Left lung (tissue), 10 donors: ENCODE results near the gene SDCCAG8. TPM values are rescaled to one million over a fixed set of nuclear protein-coding genes. Genes with fewer than 3 reads are reported as not detected.

Experiments used
- ATAC-seq: fragments of 200-7000 bp; cut with Tn5 transposase; one replicate; pipeline ENCODE4 v1.9.1; 2020; ENCODE audit warnings: moderate library complexity
- DNase-seq, 4 donors: peaks; one replicate each; pipeline ENCODE4 v3.0.0-alpha.2; 2013 to 2020
- H3K27ac ChIP-seq, 2 donors: fragments of 200-600 bp; sonication (generic) in 1 of 2; one replicate each; pipeline versions ENCODE4 v1.5.0 to v1.8.0; 2020 to 2021
- H3K27me3 ChIP-seq, 2 donors: fragments of 200-600 bp; sonication (generic) in 1 of 2; one replicate each; pipeline versions ENCODE4 v1.5.0 to v1.8.0; 2020 to 2021
- H3K36me3 ChIP-seq, 2 donors: fragments of 200-600 bp; sonication (generic) in 1 of 2; one replicate each; pipeline versions ENCODE4 v1.5.0 to v1.8.0; 2020 to 2021
- H3K4me1 ChIP-seq, 2 donors: fragments of 200-600 bp; one replicate each; pipeline ENCODE4 v1.8.0; 2021
- H3K4me3 ChIP-seq, 2 donors: fragments of 200-600 bp; sonication (generic) in 1 of 2; one replicate each; pipeline versions ENCODE4 v1.5.0 to v1.8.0; 2020 to 2021; ENCODE audit warnings: mild to moderate bottlenecking in 1 of 2
- H3K9me3 ChIP-seq, 2 donors: fragments of 200-600 bp; sonication (generic) in 1 of 2; one replicate each; pipeline versions ENCODE4 v1.5.0 to v1.8.0; 2020 to 2021
- intact Hi-C, 2 donors: fragments of 100-400 bp; cut with DNase I; formaldehyde crosslinking; loops; one replicate each; pipeline versions ENCODE4 v1.11.2 to v1.14.2; 2022
- polyA plus RNA-seq, 6 donors: library from polyadenylated mRNA; unstranded; fragments of 120-200 nt; gene quantifications; one replicate each; pipeline ENCODE4 v1.2.1, GENCODE V29; 2013; ENCODE audit not compliant: insufficient read length in 6 of 6
- total RNA-seq, 2 donors: library from RNA; stranded (reverse); fragmentation: NEBNext Ultra II Directional; extraction: Animal tissue kit (Norgen Biotek cat#: 25700); gene quantifications; one replicate each; pipeline ENCODE4 v1.2.1, GENCODE V29; 2021
- TF ChIP-seq, protein P1 (sequence below), 2 donors: fragments of 200-600 bp; sonication (generic) in 1 of 2; IDR thresholded peaks; one replicate each; pipeline versions ENCODE4 v1.5.0 to v1.8.0; 2021; ENCODE audit warnings: antibody characterized with exemption in 2 of 2
- donor health status: DM: no; HTN: yes; CAD: no.
- donor health status: DM: no; HTN: no; CAD: no.

Gene SDCCAG8
- total and polyA plus RNA-seq, 8 donors: 36.6 to 83.7 (median 44.6) TPM

DNA sequence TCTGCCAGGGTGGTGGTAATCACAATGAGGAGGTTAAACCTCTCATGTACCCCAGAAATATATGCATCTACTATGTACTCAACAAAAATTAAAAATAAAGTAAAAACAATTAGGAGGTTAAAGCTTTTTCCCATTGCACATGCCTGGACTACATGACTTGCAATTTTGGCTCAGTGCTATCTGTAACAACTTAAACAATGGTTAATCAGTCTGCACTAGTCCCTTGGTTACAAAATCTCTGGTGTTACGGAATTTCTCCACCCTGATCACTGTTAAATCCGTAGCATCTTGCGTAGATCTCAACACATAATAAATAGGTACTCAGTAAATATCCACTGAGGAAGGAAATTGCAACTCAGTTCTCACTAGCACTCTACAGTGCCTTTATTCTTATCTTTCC is 66.5 kb downstream of the SDCCAG8 start:
- no peak overlapping the region for H3K27ac ChIP-seq
- intact Hi-C loops: no loop called here
- H3K4me3 ChIP-seq: no peak overlapping the region
- no peaks in the 10 kb centered on the region for H3K9me3 ChIP-seq
- ATAC-seq (no peak), DNase-seq (no peak)
- TF ChIP-seq, protein P1, sequence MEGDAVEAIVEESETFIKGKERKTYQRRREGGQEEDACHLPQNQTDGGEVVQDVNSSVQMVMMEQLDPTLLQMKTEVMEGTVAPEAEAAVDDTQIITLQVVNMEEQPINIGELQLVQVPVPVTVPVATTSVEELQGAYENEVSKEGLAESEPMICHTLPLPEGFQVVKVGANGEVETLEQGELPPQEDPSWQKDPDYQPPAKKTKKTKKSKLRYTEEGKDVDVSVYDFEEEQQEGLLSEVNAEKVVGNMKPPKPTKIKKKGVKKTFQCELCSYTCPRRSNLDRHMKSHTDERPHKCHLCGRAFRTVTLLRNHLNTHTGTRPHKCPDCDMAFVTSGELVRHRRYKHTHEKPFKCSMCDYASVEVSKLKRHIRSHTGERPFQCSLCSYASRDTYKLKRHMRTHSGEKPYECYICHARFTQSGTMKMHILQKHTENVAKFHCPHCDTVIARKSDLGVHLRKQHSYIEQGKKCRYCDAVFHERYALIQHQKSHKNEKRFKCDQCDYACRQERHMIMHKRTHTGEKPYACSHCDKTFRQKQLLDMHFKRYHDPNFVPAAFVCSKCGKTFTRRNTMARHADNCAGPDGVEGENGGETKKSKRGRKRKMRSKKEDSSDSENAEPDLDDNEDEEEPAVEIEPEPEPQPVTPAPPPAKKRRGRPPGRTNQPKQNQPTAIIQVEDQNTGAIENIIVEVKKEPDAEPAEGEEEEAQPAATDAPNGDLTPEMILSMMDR (IDR thresholded peaks at IDR 0.05): no peak
- no peaks in the 10 kb centered on the region for H3K27me3 ChIP-seq
- peaks cover 0 to 14% of the 10 kb centered on the region in 2 donors for H3K4me1 ChIP-seq
- H3K36me3 ChIP-seq: peaks cover 0 to 21% of the 10 kb centered on the region in 2 donors

DNA sequence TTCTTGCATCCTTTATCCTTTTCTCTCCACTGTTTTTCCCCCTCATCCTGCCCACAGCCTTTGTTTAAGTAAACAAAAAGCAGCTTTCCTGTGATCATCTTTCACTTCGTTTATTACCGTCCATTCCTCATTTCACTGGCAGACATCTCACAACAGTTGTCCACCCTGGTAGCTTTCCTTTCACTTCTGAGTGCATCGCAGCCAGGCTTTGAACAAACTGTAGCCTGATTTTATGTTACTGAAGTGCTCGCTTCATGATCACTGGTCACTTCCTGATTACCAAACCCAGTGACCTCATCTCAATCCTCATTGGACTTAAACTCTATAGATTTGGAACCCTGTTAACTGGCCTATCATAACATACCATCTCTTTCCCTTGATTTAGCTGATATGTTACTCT is 67.7 kb downstream of the SDCCAG8 start:
- ATAC-seq (no peak), DNase-seq (no peak)
- intact Hi-C loops: no loop called here
- Histone ChIP-seq H3K27ac (no peak overlapping the region), H3K27me3 (no peaks in the 10 kb centered on the region), H3K4me3 (no peak overlapping the region), H3K36me3 (peaks cover 0 to 9% of the 10 kb centered on the region in 2 donors), H3K9me3 (no peaks in the 10 kb centered on the region), H3K4me1 (peaks cover 0 to 14% of the 10 kb centered on the region in 2 donors)
- TF ChIP-seq, protein P1 (IDR thresholded peaks at IDR 0.05): no peak

DNA sequence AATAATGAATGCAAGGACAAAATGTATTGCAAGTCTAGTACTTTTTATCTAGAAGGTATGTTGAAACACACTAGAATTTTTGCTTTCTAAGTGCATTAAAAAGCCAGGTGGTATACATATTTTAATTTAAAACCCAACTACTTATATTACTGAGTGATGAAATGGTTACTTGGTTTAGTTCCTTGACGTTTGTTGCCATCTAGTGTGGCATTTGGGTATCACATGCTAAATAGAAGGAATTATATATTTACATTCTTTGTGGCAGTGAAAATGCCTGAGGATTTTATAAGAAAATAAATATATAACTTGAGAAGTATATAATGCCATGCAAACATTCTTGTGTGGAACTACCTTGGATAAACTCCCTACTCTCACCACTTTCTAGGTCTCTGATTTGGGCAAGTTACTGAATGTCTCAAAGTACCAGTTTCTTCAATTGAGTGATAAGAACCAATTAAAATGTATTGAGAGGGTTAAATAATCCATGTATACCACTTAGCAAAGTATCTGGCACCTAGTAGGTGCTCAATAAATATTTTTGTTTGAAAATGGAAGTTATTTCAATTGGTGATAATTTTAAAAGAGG is 69.6 kb downstream of the SDCCAG8 start:
- intact Hi-C loops: no loop called here
- Histone ChIP-seq H3K4me1 (peaks cover 0 to 14% of the 10 kb centered on the region in 2 donors), H3K4me3 (no peak overlapping the region), H3K9me3 (no peaks in the 10 kb centered on the region), H3K36me3 (peaks cover 0 to 2% of the 10 kb centered on the region in 2 donors), H3K27ac (no peak overlapping the region), H3K27me3 (no peaks in the 10 kb centered on the region)
- ATAC-seq (peak; percentile 87), DNase-seq (peak in 2 of 4 donors; percentile 46 to 59)
- TF ChIP-seq, protein P1 (IDR thresholded peaks at IDR 0.05): peak; percentile 69 to 70

DNA sequence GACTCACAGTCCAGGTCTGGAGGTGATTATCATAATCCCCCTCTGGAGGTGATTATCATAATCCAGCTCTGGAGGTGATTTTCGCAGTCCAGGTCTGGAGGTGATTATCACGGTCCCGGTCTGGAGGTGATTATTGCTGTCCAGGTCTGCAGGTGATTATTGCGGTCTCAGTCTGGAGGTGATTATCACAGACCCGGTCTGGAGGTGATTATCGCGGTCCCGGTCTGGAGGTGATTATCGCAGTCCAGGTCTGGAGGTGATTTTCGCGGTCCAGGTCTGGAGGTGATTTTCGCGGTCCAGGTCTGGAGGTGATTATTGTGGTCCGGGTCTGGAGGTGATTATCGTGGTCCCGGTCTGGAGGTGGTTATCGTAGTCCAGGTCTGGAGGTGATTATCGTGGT is 76.6 kb downstream of the SDCCAG8 start:
- H3K27ac ChIP-seq: no peak overlapping the region
- ATAC-seq (no peak), DNase-seq (no peak)
- TF ChIP-seq, protein P1 (IDR thresholded peaks at IDR 0.05): no peak
- no peaks in the 10 kb centered on the region for H3K27me3 ChIP-seq
- H3K4me1 ChIP-seq: no peaks in the 10 kb centered on the region
- intact Hi-C loops: no loop called here
- no peak overlapping the region for H3K4me3 ChIP-seq
- no peaks in the 10 kb centered on the region for H3K9me3 ChIP-seq
- H3K36me3 ChIP-seq: peaks cover 0 to 46% of the 10 kb centered on the region in 2 donors

DNA sequence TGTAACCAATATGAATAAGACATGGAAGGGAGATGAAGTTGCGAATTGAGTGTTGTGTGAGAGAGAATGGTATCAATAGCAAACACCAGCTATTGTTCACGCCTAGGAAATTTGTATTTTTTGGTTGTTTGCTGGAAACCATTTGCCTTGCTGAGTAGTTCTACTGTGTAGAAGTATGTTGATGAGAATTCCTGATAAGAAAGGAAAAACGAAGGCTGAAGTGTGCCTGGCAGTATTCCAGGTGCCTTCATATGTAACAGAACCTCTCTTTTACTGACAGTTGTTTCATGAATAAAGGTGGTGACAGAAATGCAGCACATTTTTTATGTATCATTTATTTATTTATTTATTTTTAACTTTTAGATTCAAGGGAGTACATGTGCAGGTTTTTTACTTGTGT is 79.5 kb downstream of the SDCCAG8 start:
- H3K27ac ChIP-seq: no peak overlapping the region
- intact Hi-C loops: no loop called here
- H3K27me3 ChIP-seq: no peaks in the 10 kb centered on the region
- no peaks in the 10 kb centered on the region for H3K9me3 ChIP-seq
- TF ChIP-seq, protein P1 (IDR thresholded peaks at IDR 0.05): no peak
- DNase-seq: no peak
- peaks cover 0 to 57% of the 10 kb centered on the region in 2 donors for H3K36me3 ChIP-seq
- H3K4me3 ChIP-seq: no peak overlapping the region
- ATAC-seq: no peak
- H3K4me1 ChIP-seq: no peaks in the 10 kb centered on the region
